Thymus (tissue), 11 donors: ENCODE data around the gene RPP30. TPM values are rescaled to one million over a fixed set of nuclear protein-coding genes. Genes with fewer than 3 reads are reported as not detected.

Source experiments
- DNase-seq, 9 donors: peaks; one replicate each; pipeline ENCODE4 v3.0.0-alpha.2; 2013; ENCODE audit warnings: low spot score in 9 of 9, low read depth in 6 of 9, missing footprints in 1 of 9
- H3K27ac ChIP-seq, 2 donors: one replicate each; pipeline ENCODE4 v1.5.1; 2013; ENCODE audit warnings: control low read depth in 1 of 2, low read depth in 1 of 2, low read length in 1 of 2, mild to moderate bottlenecking in 1 of 2, moderate library complexity in 1 of 2
- H3K27me3 ChIP-seq, 2 donors: one replicate each; pipeline ENCODE4 v1.5.1; 2013; ENCODE audit warnings: low read length in 1 of 2; ENCODE audit not compliant: control insufficient read depth in 2 of 2, insufficient read depth in 1 of 2
- H3K36me3 ChIP-seq, 2 donors: one replicate each; pipeline ENCODE4 v1.5.1; 2013; ENCODE audit warnings: low read length in 1 of 2, mild to moderate bottlenecking in 1 of 2, moderate library complexity in 1 of 2; ENCODE audit not compliant: control insufficient read depth in 2 of 2, insufficient read depth in 2 of 2
- H3K4me1 ChIP-seq, 2 donors: one replicate each; pipeline ENCODE4 v1.5.1; 2013; ENCODE audit warnings: low read length in 2 of 2; ENCODE audit not compliant: control insufficient read depth in 2 of 2, insufficient read depth in 2 of 2
- H3K4me3 ChIP-seq, 2 donors: one replicate each; pipeline ENCODE4 v1.5.1; 2013; ENCODE audit warnings: low read length in 2 of 2, control low read depth in 1 of 2, mild to moderate bottlenecking in 1 of 2
- H3K9me3 ChIP-seq, 2 donors: one replicate each; pipeline ENCODE4 v1.5.1; 2013; ENCODE audit warnings: low read length in 1 of 2, mild to moderate bottlenecking in 1 of 2; ENCODE audit not compliant: control insufficient read depth in 2 of 2, insufficient read depth in 1 of 2
- WGBS: extraction: QIAGEN DNeasy Blood & Tissue Kit; methylation state at CpG from one replicate; pipeline ENCODE4 v1.1.7; 2013; 5-methylcytosine and 5-hydroxymethylcytosine counted together
- polyA plus RNA-seq: library from polyadenylated mRNA; stranded (reverse); fragments of 200-250 nt; gene quantifications from one replicate; pipeline ENCODE4 v1.2.3, GENCODE V29; 2013
- total RNA-seq: library from RNA; stranded (reverse); fragments of 120-200 nt; gene quantifications from one replicate; pipeline ENCODE4 v1.2.4, GENCODE V29; 2013
- donor health status: healthy.

Gene RPP30
- total and polyA plus RNA-seq, 2 donors = 47.1 to 66.8 TPM

DNA sequence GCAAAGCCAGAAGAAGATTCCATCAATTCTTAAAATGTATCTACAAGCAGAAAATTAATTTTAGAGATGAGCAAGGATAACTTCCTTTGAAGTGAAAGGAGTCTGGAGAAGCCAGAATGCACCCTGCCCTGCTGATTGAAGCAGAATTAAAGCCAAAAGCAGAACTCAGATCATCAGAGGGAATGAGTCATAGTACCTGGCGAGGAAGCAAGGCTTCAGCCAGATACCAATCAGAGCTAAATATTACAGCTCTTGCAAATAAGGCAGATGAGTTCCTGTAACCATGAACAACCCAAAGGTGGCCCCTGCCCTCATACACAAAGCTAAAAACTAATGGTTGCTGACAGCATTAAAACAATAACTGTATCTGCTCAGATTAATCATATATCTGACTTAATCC is 24.3 kb upstream of the RPP30 start:
- Histone ChIP-seq H3K4me3 (no peak overlapping the region), H3K27ac (no peak overlapping the region), H3K27me3 (no peaks in the 10 kb centered on the region), H3K9me3 (peaks cover 0 to 3% of the 10 kb centered on the region in 2 donors), H3K36me3 (no peaks in the 10 kb centered on the region), H3K4me1 (no peaks in the 10 kb centered on the region)
- peak in 1 of 9 donors; percentile 8 for DNase-seq
- 17% methylated on average over 1 of the region's 1 CpG for WGBS

DNA sequence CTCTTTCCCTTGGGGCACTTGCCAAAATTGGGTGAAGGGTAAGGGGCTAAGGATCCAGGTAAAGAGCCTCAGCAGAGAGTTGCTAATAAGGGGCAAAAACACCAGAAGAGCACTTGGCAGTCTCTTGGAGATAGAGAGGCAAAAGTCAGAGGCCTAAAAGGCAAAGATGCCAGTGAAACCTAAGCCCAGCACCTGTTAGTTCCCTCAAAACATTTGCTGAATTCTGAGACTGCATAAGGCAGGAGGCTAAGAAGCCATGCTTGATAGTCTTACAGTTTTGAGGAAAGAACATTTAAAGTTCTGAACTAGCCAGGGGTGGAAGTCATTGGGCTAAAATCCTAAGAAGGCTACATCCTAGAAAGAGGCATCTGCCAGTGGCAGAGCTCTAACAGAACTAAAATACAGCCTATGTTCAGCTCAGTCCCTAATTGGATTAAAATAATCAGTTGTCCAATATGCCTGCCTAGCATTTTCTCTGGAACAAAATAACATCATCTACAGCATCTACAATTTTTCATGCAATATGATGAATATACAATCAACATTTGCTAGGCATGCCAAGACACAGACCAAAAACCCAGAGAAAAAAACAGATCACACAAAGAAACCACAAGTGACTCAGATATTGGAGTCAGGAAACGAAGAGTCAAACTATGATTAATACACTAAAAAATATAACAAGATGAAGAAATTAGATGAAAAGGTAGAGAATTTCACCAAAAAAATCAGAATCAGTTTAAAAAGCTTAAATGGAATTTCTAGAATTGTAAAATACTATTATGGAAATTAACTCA is 21.6 kb upstream of the RPP30 start:
- Histone ChIP-seq H3K9me3 (peaks cover 0 to 3% of the 10 kb centered on the region in 2 donors), H3K4me1 (no peaks in the 10 kb centered on the region), H3K4me3 (no peak overlapping the region), H3K27ac (no peak overlapping the region), H3K36me3 (no peaks in the 10 kb centered on the region), H3K27me3 (peaks cover 0 to 18% of the 10 kb centered on the region in 2 donors)
- no peak for DNase-seq
- 89% methylated on average over 1 of the region's 1 CpG for WGBS

GRCh38 chr10:90855126-90855525 is 16.6 kb upstream of the RPP30 start:
- peaks cover 29 to 64% of the 10 kb centered on the region in 2 donors for H3K27me3 ChIP-seq
- peaks cover 0 to 3% of the 10 kb centered on the region in 2 donors for H3K9me3 ChIP-seq
- no peaks in the 10 kb centered on the region for H3K36me3 ChIP-seq
- no peak overlapping the region for H3K27ac ChIP-seq
- no peak for DNase-seq
- no peak overlapping the region for H3K4me3 ChIP-seq
- 96% methylated on average over 3 of the region's 3 CpGs for WGBS
- peaks cover 9 to 11% of the 10 kb centered on the region in 2 donors for H3K4me1 ChIP-seq

DNA sequence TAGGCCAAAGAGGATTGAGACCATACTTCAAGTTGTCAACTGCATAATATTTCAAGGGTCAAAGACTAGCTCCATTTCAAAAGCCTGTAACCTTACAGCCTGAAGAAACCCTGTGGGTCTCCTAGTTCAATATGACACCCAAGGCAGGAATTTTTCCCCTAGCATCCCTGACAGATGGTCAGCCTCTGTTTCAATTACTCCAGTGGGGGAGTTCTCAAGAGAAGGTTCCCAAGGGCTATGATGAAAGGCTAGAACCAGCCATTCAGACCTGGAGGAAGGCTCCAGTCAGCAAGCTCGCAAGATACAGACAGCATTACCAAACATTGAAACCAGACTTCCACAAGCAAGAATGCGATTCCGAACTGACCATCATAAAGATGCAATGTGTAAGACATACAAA is 15.5 kb upstream of the RPP30 start:
- H3K27ac ChIP-seq = no peak overlapping the region
- H3K27me3 ChIP-seq = peaks cover 31 to 72% of the 10 kb centered on the region in 2 donors
- H3K36me3 ChIP-seq = no peaks in the 10 kb centered on the region
- peaks cover 9 to 11% of the 10 kb centered on the region in 2 donors for H3K4me1 ChIP-seq
- peaks cover 0 to under 1% of the 10 kb centered on the region in 2 donors for H3K9me3 ChIP-seq
- no peak overlapping the region for H3K4me3 ChIP-seq
- 96% methylated on average over 3 of the region's 3 CpGs for WGBS
- no peak for DNase-seq

DNA sequence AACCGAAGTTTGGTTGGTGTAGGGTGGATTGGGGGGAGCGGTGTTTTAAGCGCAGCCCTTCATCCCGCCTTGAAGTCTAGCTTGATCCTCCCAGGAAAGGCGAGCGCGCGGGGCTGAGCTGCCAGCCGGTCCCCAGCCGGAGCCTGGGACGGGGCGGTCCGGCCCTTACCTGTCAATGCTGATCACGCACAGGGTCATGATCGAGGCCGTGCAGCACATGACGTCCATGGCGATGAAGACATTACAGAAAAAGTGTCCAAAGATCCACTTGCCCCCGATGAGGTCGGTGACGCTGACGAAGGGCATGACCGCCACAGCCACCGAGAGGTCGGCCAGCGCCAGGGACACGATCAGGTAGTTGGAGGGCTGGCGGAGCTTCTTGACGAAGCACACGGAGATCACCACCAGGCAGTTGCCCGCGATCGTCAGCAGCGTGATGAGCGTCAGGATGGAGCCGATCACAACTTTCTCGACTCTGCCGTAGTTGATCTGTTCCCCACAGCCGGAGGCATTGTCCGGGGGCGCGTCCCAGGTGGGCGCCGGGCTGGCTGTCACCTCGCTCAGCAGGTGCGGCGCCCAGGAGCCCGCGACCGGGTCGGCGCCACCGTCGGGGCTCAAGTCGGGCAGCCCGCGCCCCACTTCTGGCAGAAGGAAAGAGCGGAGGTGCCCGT is 14.7 kb upstream of the RPP30 start:
- no peaks in the 10 kb centered on the region for H3K36me3 ChIP-seq
- H3K9me3 ChIP-seq = no peaks in the 10 kb centered on the region
- peak overlapping the region; percentile 13 to 72 for H3K4me3 ChIP-seq
- H3K27me3 ChIP-seq = peaks cover 34 to 77% of the 10 kb centered on the region in 2 donors
- 10% methylated on average over 59 of the region's 59 CpGs for WGBS
- H3K4me1 ChIP-seq = peaks cover 9 to 11% of the 10 kb centered on the region in 2 donors
- H3K27ac ChIP-seq = no peak overlapping the region
- DNase-seq = peak in 2 of 9 donors; percentile 15 to 34

DNA sequence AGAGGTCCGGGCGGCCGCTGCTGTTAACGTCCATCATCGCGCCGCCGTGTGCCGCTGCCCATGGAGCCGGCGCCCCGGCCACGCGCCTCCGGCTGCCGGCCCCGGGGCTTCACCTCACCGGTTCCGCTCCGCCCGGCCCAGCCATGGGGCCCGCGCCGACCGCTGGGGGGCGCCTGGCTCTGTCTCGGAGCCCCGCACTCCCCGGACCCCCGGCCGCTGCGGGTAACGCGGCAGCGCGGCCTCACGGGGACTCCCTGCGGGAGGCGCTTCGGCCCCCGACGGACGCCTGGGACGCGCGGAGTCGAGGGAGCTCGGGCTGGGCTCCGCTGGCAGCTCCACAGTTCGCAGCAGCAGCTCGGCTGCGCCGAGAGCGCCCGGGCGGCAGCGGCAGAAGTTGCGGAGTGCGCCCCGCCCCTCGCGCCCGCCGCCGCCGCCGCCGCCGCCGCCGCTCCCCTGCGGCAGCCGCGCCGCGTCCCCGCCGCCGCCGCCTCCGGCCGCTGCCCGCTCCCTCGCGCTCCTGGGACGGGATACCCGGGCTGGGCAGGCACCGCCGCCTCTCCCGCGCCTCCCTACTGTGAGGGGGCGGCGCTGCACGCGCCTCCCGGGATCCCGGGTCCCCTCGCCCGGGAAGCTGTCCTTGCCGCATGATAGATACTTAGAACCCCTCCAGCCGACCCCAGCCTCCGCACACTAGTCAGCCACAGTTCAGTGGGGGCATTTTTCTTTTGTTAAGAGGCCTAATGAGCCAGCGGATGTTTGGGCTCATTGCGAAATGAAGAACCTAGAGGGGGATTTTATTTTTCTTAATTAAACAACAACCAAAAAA is 13.9 kb upstream of the RPP30 start, which contains the start of gene HTR7:
Gene HTR7 (minus strand): TSS at position 405 of the 826 bp plus-strand sequence. CDS start 368 bp downstream, at position 37.
- Histone ChIP-seq H3K4me1 (peaks cover 9 to 11% of the 10 kb centered on the region in 2 donors), H3K9me3 (no peaks in the 10 kb centered on the region), H3K27ac (peak within 1 kb of the TSS in 1 of 2 donors; percentile 5), H3K4me3 (peak within 1 kb of the TSS; percentile 44 to 72), H3K36me3 (no peaks in the 10 kb centered on the region), H3K27me3 (peaks cover 34 to 79% of the 10 kb centered on the region in 2 donors)
- under 1% methylated on average over 104 of the region's 104 CpGs for WGBS
- peak in 6 of 9 donors; percentile 38 to 77 (median 53) for DNase-seq

- Histone ChIP-seq H3K27ac (no peak overlapping the region), H3K27me3 (peaks cover 34 to 80% of the 10 kb centered on the region in 2 donors), H3K9me3 (no peaks in the 10 kb centered on the region), H3K4me3 (peak overlapping the region; percentile 44 to 72), H3K4me1 (peaks cover 9 to 11% of the 10 kb centered on the region in 2 donors), H3K36me3 (no peaks in the 10 kb centered on the region)
- 38% methylated on average over 10 of the region's 10 CpGs for WGBS
- no peak for DNase-seq
These were observed 13.3 kb upstream of the RPP30 start for GRCh38 chr10:90858461-90858968.

- Histone ChIP-seq H3K4me1 (peaks cover 9 to 11% of the 10 kb centered on the region in 2 donors), H3K36me3 (no peaks in the 10 kb centered on the region), H3K4me3 (no peak overlapping the region), H3K9me3 (no peaks in the 10 kb centered on the region), H3K27me3 (peaks cover 34 to 79% of the 10 kb centered on the region in 2 donors), H3K27ac (no peak overlapping the region)
- WGBS = 96% methylated on average over 5 of the region's 5 CpGs
- no peak for DNase-seq
These were observed 12.4 kb upstream of the RPP30 start for GRCh38 chr10:90859321-90859751.
